ENCODE measurements around the gene OTUB1. TPM values are rescaled to one million over a fixed set of nuclear protein-coding genes. Genes with fewer than 3 reads are reported as not detected.

The OTUB1 gene
- total and polyA plus RNA-seq, 2 of the 4 experiments (the other 2 are of a cell fraction): 69.0 to 168 TPM

DNA sequence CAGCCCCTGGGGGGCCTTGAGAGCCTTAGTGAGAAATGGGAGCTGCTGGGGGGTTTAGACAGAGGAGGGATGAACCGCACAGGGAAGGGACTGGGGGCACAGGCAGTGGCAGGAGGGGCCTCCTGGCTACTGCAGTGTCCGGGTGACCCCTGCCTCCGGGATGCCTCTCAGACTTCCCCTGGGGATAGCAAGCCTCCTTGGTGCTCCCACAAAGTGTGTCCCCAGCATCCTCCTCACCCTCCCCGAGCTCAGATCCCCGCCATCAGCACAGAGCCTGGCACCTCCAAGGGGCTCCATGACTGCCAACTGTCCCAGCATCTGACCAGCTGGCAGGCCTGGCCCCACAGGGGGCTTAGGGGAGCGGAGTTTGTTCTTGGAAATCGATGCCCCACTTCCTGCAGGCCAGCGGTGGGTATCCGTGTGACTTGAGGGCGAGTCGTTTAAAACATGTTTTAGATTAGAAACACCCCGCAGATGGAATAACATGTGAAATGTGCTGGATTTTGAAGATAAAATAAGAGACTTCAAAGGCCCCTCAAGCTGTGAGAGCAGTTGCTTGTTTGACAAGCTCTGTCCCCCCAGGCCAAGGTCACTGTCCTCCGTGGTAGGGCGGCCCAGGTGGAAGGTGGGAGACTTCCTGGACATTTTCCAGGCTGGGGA lies 36.0 kb downstream of the OTUB1 start:
- no peak overlapping the region for H2BK5ac ChIP-seq (ENCODE audit: low read depth, low read length, poor library complexity, severe bottlenecking)
- no peak overlapping the region for H3K56ac ChIP-seq (ENCODE audit: extremely low read depth, insufficient read depth, low read length)
- no peak overlapping the region for H4K91ac ChIP-seq (ENCODE audit: insufficient read depth, low read depth, low read length)
- intact Hi-C loops (cut with micrococcal nuclease): no loop called here
- no TSS peak for BruUV-seq (replicated peaks)
- H2AK9ac ChIP-seq (replicated peaks; ENCODE audit: low read depth, low read length, poor library complexity): no peak overlapping the region
- H3K79me1 ChIP-seq (ENCODE audit: low read depth in 1 of 2, low read length in 2 of 2): no peaks in the 10 kb centered on the region
- H3K9ac ChIP-seq (ENCODE audit: low read depth, low read length): no peak overlapping the region
- H2BK20ac ChIP-seq (ENCODE audit: low read depth, low read length): no peak overlapping the region
- no peak overlapping the region for H2BK120ac ChIP-seq (ENCODE audit: low read depth, low read length)
- H4K20me1 ChIP-seq (ENCODE audit: insufficient read depth, low read length): 0 out of 2 replicates have a peak, but pooled peaks cover 8% of the 10 kb centered on the region
- H3K4me3 ChIP-seq (ENCODE audit: insufficient read depth, low read depth, low read length): no peak overlapping the region
- no peaks in the 10 kb centered on the region for H3K36me3 ChIP-seq (ENCODE audit: control insufficient read depth, insufficient read depth, low read length)
- H3K4me1 ChIP-seq (ENCODE audit: control insufficient read depth, insufficient read depth, low read length): no peaks in the 10 kb centered on the region
- no peak overlapping the region for H3K27ac ChIP-seq (ENCODE audit: insufficient read depth, low read length)
- no peak for DNase-seq
- in situ Hi-C loops (cut with MboI; ENCODE audit: low sequenced_read_pairs): no loop called here
- H3K4ac ChIP-seq (ENCODE audit: low read depth, low read length): no peak overlapping the region
- H2AK5ac ChIP-seq (ENCODE audit: low read depth, low read length): no peak overlapping the region
- H3K23ac ChIP-seq (ENCODE audit: low read depth, low read length): no peak overlapping the region
- no peaks in the 10 kb centered on the region for H3K9me1 ChIP-seq (ENCODE audit: insufficient read depth, low read length)
- H3K18ac ChIP-seq (ENCODE audit: low read depth, low read length): no peak overlapping the region
- ChIA-PET POLR2A (ENCODE audit: unreplicated experiment) (interaction anchor here (0.7 kb wide), 1 partner anchor 111 kb away, joined by 9 read pairs; no protein-coding TSS in a partner anchor), CTCF (no interaction called here)
- H3K14ac ChIP-seq (replicated peaks; ENCODE audit: low read depth, low read length): no peak overlapping the region
- ATAC-seq (ENCODE audit: low read depth): no peak
- no peak overlapping the region for H4K5ac ChIP-seq (ENCODE audit: low read depth, low read length)
- dilution Hi-C loops (cut with HindIII; ENCODE audit: low sequenced_read_pairs, unreplicated experiment): no loop called here
- peaks cover 11% of the 10 kb centered on the region for H3K27me3 ChIP-seq (ENCODE audit: control insufficient read depth, insufficient read depth, low read length)
- H2AFZ ChIP-seq (replicated peaks; ENCODE audit: low read length, poor library complexity): no peak overlapping the region
- H4K8ac ChIP-seq (ENCODE audit: low read depth in 2 of 2, low read length in 2 of 2): no peak overlapping the region
- no peak overlapping the region for H3K4me2 ChIP-seq (ENCODE audit: low read depth, low read length)
- 64% methylated on average over 7 of the region's 14 CpGs; no CpG with 5 or more reads in 1 of the 2 experiments for WGBS, 2 experiments (ENCODE audit: extremely low coverage in 2 of 2, insufficient read length in 1 of 2)
- TF ChIP-seq, protein P1, sequence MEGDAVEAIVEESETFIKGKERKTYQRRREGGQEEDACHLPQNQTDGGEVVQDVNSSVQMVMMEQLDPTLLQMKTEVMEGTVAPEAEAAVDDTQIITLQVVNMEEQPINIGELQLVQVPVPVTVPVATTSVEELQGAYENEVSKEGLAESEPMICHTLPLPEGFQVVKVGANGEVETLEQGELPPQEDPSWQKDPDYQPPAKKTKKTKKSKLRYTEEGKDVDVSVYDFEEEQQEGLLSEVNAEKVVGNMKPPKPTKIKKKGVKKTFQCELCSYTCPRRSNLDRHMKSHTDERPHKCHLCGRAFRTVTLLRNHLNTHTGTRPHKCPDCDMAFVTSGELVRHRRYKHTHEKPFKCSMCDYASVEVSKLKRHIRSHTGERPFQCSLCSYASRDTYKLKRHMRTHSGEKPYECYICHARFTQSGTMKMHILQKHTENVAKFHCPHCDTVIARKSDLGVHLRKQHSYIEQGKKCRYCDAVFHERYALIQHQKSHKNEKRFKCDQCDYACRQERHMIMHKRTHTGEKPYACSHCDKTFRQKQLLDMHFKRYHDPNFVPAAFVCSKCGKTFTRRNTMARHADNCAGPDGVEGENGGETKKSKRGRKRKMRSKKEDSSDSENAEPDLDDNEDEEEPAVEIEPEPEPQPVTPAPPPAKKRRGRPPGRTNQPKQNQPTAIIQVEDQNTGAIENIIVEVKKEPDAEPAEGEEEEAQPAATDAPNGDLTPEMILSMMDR (conservative IDR thresholded peaks at IDR 0.05; ENCODE audit: low read depth, low read length): no peak
- no peak for TF ChIP-seq FOS (IDR thresholded peaks at IDR 0.05; ENCODE audit: low read depth, low read length)
- TF ChIP-seq NFE2L2 (IDR thresholded peaks at IDR 0.05; ENCODE audit: low read depth, low read length): no peak
- H3K9me3 ChIP-seq (ENCODE audit: control insufficient read depth, insufficient read depth, low read length): no peaks in the 10 kb centered on the region
- H2BK15ac ChIP-seq (ENCODE audit: low read depth, low read length): no peak overlapping the region
